ENCODE data around the gene KIAA1755.

DNA sequence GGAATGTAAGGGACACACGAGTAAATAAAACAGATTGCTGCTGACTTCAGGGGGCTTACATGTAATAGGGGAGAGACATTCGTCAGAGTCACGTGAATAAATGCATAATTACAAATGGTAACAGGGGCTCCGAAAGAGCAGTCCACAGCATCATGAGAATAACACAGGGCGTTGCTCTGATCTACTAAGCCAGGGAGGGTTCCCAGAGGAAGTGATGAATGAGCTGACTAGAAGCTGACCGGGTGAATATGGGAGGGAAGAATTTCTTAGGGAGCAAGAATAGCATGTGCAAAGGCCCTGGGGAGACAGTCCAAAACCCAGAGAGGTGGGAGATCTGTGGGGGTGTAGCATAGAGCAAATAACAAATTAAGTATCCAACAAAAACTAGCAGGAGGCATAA lies 45.8 kb upstream of the KIAA1755 start:
- no peak for TF ChIP-seq RCOR1 (IDR thresholded peaks at IDR 0.05; ENCODE audit: low read length)
- TF ChIP-seq, protein P1, sequence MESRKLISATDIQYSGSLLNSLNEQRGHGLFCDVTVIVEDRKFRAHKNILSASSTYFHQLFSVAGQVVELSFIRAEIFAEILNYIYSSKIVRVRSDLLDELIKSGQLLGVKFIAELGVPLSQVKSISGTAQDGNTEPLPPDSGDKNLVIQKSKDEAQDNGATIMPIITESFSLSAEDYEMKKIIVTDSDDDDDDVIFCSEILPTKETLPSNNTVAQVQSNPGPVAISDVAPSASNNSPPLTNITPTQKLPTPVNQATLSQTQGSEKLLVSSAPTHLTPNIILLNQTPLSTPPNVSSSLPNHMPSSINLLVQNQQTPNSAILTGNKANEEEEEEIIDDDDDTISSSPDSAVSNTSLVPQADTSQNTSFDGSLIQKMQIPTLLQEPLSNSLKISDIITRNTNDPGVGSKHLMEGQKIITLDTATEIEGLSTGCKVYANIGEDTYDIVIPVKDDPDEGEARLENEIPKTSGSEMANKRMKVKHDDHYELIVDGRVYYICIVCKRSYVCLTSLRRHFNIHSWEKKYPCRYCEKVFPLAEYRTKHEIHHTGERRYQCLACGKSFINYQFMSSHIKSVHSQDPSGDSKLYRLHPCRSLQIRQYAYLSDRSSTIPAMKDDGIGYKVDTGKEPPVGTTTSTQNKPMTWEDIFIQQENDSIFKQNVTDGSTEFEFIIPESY (IDR thresholded peaks at IDR 0.05; ENCODE audit: borderline replicate concordance, low read depth), result no peak

Measured in SK-N-SH (cell line).